HEK293 (cell line): ENCODE data around the gene ARHGAP10.

ENCODE experiments used
- CTCF ChIA-PET: fragments of 350-600 bp; formaldehyde crosslinking; extraction: SDS; loops from one replicate; lab custom pipeline; 2021; ENCODE audit warnings: antibody characterized with exemption; lab: Yijun Ruan, JAX
- POLR2A ChIA-PET: fragments of 300-600 bp; formaldehyde crosslinking; extraction: SDS; loops from one replicate; lab custom pipeline; 2020; ENCODE audit warnings: antibody characterized with exemption, inconsistent platforms; lab: Yijun Ruan, JAX
- H3K27ac ChIP-seq: fragments of 200-500 bp; sonication (Bioruptor generic); 2 replicates; pipeline ENCODE4 v1.5.1; 2014; ENCODE audit warnings: low read depth, low read length, control low read depth, inconsistent platforms; ENCODE audit errors: extremely low read depth
- H3K36me3 ChIP-seq, 2 experiments: fragments of 200-500 bp in 1 of 2; sonication (Bioruptor generic) in 1 of 2; 1 replicate in 1 of 2; 2 replicates in 1 of 2; pipeline ENCODE4 v1.5.1; 2014 to 2017; ENCODE audit warnings: inconsistent platforms in 2 of 2, low read length in 2 of 2; ENCODE audit not compliant: control insufficient read depth in 2 of 2, insufficient read depth in 1 of 2
- H3K4me1 ChIP-seq: fragments of 200-500 bp; sonication (Bioruptor generic); 2 replicates; pipeline ENCODE4 v1.5.1; 2014; ENCODE audit warnings: mild to moderate bottlenecking, low read length, inconsistent platforms; ENCODE audit not compliant: control insufficient read depth, insufficient read depth
- H3K4me3 ChIP-seq: 2 replicates; pipeline ENCODE4 v1.5.1; 2011; ENCODE audit warnings: low read depth, mild to moderate bottlenecking, control low read depth, low read length, moderate library complexity
- H3K9me3 ChIP-seq: fragments of 200-500 bp; sonication (Bioruptor generic); 2 replicates; pipeline ENCODE4 v1.5.1; 2014; ENCODE audit warnings: low read depth, low read length, inconsistent platforms; ENCODE audit not compliant: control insufficient read depth, insufficient read depth
- FEZF1 ChIP-seq: fragments of 450-650 bp; formaldehyde crosslinking; IDR thresholded peaks from 2 replicates; pipeline ENCODE4 v1.5.1; 2016; ENCODE audit warnings: missing biosample characterization, missing genetic modification characterization
- GFI1B ChIP-seq: fragments of 450-650 bp; formaldehyde crosslinking; IDR thresholded peaks from 2 replicates; pipeline ENCODE4 v1.5.1; 2016; ENCODE audit warnings: missing biosample characterization, missing genetic modification characterization
- KLF16 ChIP-seq: fragments of 450-650 bp; formaldehyde crosslinking; IDR thresholded peaks from 2 replicates; pipeline ENCODE4 v1.5.1; 2017; ENCODE audit warnings: missing biosample characterization, missing genetic modification characterization
- MEIS1 ChIP-seq: sonication (generic); formaldehyde crosslinking; IDR thresholded peaks from 2 replicates; pipeline ENCODE4 v1.8.1; 2022; ENCODE audit warnings: missing genetic modification reagents, mild to moderate bottlenecking, borderline replicate concordance
- ZBTB1 ChIP-seq: fragments of 450-650 bp; formaldehyde crosslinking; IDR thresholded peaks from 2 replicates; pipeline ENCODE4 v1.5.1; 2016; ENCODE audit warnings: missing biosample characterization, missing genetic modification characterization
- ZFP69B ChIP-seq: fragments of 450-650 bp; formaldehyde crosslinking; IDR thresholded peaks from 2 replicates; pipeline ENCODE4 v1.5.1; 2016; ENCODE audit warnings: missing biosample characterization, missing genetic modification characterization
- ZNF112 ChIP-seq: fragments of 450-650 bp; formaldehyde crosslinking; IDR thresholded peaks from 2 replicates; pipeline ENCODE4 v1.5.0; 2017; ENCODE audit warnings: missing biosample characterization, missing genetic modification characterization
- ZNF202 ChIP-seq: fragments of 450-650 bp; formaldehyde crosslinking; IDR thresholded peaks from 2 replicates; pipeline ENCODE4 v1.5.1; 2016; ENCODE audit warnings: missing biosample characterization, missing genetic modification characterization, borderline replicate concordance
- ZNF211 ChIP-seq: fragments of 450-650 bp; formaldehyde crosslinking; IDR thresholded peaks from 2 replicates; pipeline ENCODE4 v1.5.1; 2016; ENCODE audit warnings: low read depth, missing biosample characterization, missing genetic modification characterization
- ZNF214 ChIP-seq: fragments of 450-650 bp; formaldehyde crosslinking; IDR thresholded peaks from 2 replicates; pipeline ENCODE4 v1.5.1; 2017; ENCODE audit warnings: missing biosample characterization, mild to moderate bottlenecking, missing genetic modification characterization, borderline replicate concordance
- ZNF354C ChIP-seq: fragments of 450-650 bp; formaldehyde crosslinking; IDR thresholded peaks from 2 replicates; pipeline ENCODE4 v1.5.1; 2016; ENCODE audit warnings: missing biosample characterization, missing genetic modification characterization, low read depth, borderline replicate concordance
- ZNF48 ChIP-seq: fragments of 450-650 bp; formaldehyde crosslinking; IDR thresholded peaks from 2 replicates; pipeline ENCODE4 v1.5.1; 2016; ENCODE audit warnings: missing biosample characterization, missing genetic modification characterization
- ZNF548 ChIP-seq: fragments of 450-650 bp; formaldehyde crosslinking; IDR thresholded peaks from 2 replicates; pipeline ENCODE4 v1.5.1; 2016; ENCODE audit warnings: missing biosample characterization, missing genetic modification characterization
- ZNF596 ChIP-seq: fragments of 450-650 bp; IDR thresholded peaks from 2 replicates; pipeline ENCODE4 v1.5.0; 2018; ENCODE audit warnings: missing biosample characterization, mild to moderate bottlenecking, missing genetic modification characterization, moderate library complexity
- ZNF610 ChIP-seq: fragments of 450-650 bp; formaldehyde crosslinking; IDR thresholded peaks from 2 replicates; pipeline ENCODE4 v1.5.1; 2016; ENCODE audit warnings: missing biosample characterization, missing genetic modification characterization, borderline replicate concordance
- ZSCAN30 ChIP-seq: fragments of 450-650 bp; IDR thresholded peaks from 2 replicates; pipeline ENCODE4 v1.5.1; 2018; ENCODE audit warnings: missing biosample characterization, mild to moderate bottlenecking, missing genetic modification characterization, moderate library complexity
- TF ChIP-seq, protein P1 (sequence below): IDR thresholded peaks from 2 replicates; pipeline ENCODE4 v1.6.1; 2011; ENCODE audit warnings: mild to moderate bottlenecking, low read depth, low read length, borderline replicate concordance
- TF ChIP-seq, protein P2 (sequence below): fragments of 450-650 bp; formaldehyde crosslinking; IDR thresholded peaks from 2 replicates; pipeline ENCODE4 v1.5.1; 2016; ENCODE audit warnings: missing biosample characterization, missing genetic modification characterization
- TF ChIP-seq, protein P3 (sequence below): fragments of 450-650 bp; formaldehyde crosslinking; IDR thresholded peaks from 2 replicates; pipeline ENCODE4 v1.5.1; 2016; ENCODE audit warnings: missing biosample characterization, missing genetic modification characterization

ARHGAP10 gene

DNA sequence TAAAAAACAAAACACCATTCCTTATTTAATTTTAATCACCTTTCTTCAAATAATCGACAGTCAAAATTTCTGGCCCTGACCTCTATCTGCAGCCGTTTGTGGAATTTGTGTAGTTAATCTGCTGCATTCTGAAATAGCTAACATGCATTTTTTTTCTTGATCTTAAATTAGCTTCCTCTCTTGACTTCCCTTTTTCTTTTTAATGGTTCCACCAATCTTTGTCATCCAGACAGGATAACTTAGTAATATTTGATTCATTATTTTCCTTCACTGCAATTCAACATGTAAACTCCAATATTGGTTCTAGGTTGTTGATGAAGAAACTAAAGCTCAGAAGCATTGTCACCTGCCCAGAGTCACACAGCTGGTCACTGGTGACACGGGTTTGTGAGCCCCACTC lies 77.3 kb downstream of the ARHGAP10 start:
- POLR2A ChIA-PET = no interaction called here
- no peaks in the 10 kb centered on the region for H3K9me3 ChIP-seq
- no peak overlapping the region for H3K4me3 ChIP-seq
- CTCF ChIA-PET = interaction anchor here (3.3 kb wide), 1 partner anchor 57 kb away, joined by 12 read pairs; no protein-coding TSS in a partner anchor
- H3K36me3 ChIP-seq = no peaks in the 10 kb centered on the region
- TF ChIP-seq GFI1B (tag by site-specific recombination) (no peak), MEIS1 (no peak), ZBTB1 (tag by site-specific recombination) (no peak), ZNF214 (tag by site-specific recombination) (no peak), ZNF48 (tag by site-specific recombination) (no peak), ZNF211 (tag by site-specific recombination) (no peak)
- TF ChIP-seq, protein P1, sequence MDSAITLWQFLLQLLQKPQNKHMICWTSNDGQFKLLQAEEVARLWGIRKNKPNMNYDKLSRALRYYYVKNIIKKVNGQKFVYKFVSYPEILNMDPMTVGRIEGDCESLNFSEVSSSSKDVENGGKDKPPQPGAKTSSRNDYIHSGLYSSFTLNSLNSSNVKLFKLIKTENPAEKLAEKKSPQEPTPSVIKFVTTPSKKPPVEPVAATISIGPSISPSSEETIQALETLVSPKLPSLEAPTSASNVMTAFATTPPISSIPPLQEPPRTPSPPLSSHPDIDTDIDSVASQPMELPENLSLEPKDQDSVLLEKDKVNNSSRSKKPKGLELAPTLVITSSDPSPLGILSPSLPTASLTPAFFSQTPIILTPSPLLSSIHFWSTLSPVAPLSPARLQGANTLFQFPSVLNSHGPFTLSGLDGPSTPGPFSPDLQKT = no peak
- TF ChIP-seq, protein P2, sequence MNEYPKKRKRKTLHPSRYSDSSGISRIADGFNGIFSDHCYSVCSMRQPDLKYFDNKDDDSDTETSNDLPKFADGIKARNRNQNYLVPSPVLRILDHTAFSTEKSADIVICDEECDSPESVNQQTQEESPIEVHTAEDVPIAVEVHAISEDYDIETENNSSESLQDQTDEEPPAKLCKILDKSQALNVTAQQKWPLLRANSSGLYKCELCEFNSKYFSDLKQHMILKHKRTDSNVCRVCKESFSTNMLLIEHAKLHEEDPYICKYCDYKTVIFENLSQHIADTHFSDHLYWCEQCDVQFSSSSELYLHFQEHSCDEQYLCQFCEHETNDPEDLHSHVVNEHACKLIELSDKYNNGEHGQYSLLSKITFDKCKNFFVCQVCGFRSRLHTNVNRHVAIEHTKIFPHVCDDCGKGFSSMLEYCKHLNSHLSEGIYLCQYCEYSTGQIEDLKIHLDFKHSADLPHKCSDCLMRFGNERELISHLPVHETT (tag by site-specific recombination) = no peak
- no peak overlapping the region for H3K27ac ChIP-seq
- H3K4me1 ChIP-seq = peaks cover 12% of the 10 kb centered on the region

DNA sequence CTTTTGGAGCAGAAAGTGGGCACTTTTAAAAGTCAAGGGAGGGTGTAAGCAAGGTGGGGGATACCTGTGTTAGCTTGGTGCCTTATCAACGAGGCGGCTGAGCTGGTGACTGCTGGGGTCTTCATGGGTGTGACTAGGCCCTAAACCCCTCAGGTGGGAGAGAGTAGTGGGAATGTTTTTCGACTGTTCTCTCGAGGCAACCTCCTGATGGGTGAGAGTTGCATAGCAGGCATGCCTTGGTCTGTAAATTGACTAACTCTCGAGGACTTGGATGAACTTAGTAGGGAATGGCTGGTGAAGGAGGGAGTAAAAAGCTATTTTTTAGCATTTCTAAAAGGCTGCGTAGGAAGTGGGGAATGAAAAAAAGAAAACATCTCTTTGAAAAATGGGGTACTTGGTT lies 80.0 kb downstream of the ARHGAP10 start:
- H3K27ac ChIP-seq = no peak overlapping the region
- peaks cover 30% of the 10 kb centered on the region for H3K4me1 ChIP-seq
- no peak overlapping the region for H3K4me3 ChIP-seq
- no peaks in the 10 kb centered on the region for H3K36me3 ChIP-seq
- ChIA-PET CTCF (interaction anchor here (3.3 kb wide), 1 partner anchor 55 kb away, joined by 12 read pairs; no protein-coding TSS in a partner anchor), POLR2A (no interaction called here)
- H3K9me3 ChIP-seq = no peaks in the 10 kb centered on the region
- no peak for TF ChIP-seq ZNF596 (tag by site-specific recombination)
- TF ChIP-seq ZNF354C (tag by site-specific recombination) = no peak
- no peak for TF ChIP-seq FEZF1 (tag by site-specific recombination)
- no peak for TF ChIP-seq ZNF548 (tag by site-specific recombination)
- TF ChIP-seq ZNF610 (tag by site-specific recombination) = no peak
- TF ChIP-seq ZFP69B (tag by site-specific recombination) = no peak
- no peak for TF ChIP-seq KLF16
- TF ChIP-seq ZSCAN30 (tag by site-specific recombination) = no peak
- TF ChIP-seq ZNF202 = no peak
- TF ChIP-seq ZNF112 (tag by site-specific recombination) = no peak
- TF ChIP-seq, protein P3, sequence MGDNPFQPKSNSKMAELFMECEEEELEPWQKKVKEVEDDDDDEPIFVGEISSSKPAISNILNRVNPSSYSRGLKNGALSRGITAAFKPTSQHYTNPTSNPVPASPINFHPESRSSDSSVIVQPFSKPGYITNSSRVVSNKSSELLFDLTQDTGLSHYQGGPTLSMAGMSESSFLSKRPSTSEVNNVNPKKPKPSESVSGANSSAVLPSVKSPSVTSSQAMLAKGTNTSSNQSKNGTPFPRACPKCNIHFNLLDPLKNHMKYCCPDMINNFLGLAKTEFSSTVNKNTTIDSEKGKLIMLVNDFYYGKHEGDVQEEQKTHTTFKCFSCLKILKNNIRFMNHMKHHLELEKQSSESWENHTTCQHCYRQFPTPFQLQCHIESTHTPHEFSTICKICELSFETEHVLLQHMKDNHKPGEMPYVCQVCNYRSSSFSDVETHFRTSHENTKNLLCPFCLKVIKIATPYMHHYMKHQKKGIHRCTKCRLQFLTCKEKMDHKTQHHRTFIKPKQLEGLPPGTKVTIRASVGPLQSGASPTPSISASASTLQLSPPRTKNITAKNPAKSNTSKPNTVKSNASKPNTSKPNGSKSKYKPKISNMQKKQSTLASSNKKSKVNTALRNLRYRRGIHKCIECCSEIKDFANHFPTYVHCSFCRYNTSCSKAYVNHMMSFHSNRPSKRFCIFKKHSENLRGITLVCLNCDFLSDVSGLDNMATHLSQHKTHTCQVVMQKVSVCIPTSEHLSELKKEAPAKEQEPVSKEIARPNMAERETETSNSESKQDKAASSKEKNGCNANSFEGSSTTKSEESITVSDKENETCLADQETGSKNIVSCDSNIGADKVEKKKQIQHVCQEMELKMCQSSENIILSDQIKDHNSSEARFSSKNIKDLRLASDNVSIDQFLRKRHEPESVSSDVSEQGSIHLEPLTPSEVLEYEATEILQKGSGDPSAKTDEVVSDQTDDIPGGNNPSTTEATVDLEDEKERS (tag by site-specific recombination) = no peak
- TF ChIP-seq, all 188 proteins: peak for 0
